Activated CD4-positive, alpha-beta T cell treated with anti-CD3 and anti-CD28 coated beads, Interleukin-10, Interleukin-2, amounts not matched to agents 100 ng/mL and 50 ng/mL, durations not matched to agents 16 hours and 8 hours (primary cell): ENCODE measurements around the gene SLC2A13.
A peak's percentile ranks its signal among the peaks of the same experiment; 100 is the strongest.

Experiments
- DNase-seq: peaks from one replicate; pipeline ENCODE4 v3.0.0-alpha.2; 2020

SLC2A13 gene

DNA sequence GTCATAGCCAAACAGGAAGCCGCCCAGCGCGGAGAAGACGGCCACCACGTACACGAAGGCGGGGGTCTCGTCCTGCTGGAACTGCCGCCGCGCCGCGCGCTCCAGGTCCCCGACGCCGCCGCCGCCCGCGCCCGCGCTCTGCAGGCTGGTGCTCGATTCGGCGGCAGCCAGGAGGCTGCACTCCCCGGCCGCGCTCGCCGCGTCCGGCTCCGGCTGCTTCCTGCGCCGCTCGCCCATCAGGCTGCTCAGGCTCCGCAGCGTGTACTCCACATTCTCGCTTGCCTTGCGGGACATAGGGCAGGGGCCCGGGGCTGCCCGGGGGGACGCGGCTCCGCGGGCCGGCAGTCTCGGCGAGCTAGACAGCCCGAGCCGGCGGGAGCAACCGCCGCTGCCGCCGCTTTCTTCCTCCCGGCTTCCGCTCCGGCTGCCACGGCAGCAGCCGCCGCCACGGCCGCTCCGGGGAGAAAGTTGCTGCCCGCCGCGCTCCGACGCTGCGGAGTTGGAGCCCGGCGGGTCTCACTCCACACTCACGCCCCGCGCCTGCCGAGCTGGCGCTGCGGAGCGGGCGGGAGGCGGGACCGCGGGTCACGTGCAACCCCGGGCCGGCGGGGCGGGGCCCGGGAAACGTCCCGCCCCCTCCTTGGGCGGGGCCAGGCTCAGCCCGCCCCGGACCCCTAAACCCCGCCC, at the start of gene SLC2A13:
Gene SLC2A13, minus strand, starts transcription at position 567 of the 687 bp plus-strand sequence. Its CDS starts 273 bp downstream, at position 294.
- DNase-seq: peak; percentile 79

- no peak for DNase-seq
Observed at GRCh38 chr12:40154381-40154780, 48.5 kb upstream of the SLC2A13 start.

- no peak for DNase-seq
Observed at GRCh38 chr12:40153432-40153831, 47.6 kb upstream of the SLC2A13 start.

DNA sequence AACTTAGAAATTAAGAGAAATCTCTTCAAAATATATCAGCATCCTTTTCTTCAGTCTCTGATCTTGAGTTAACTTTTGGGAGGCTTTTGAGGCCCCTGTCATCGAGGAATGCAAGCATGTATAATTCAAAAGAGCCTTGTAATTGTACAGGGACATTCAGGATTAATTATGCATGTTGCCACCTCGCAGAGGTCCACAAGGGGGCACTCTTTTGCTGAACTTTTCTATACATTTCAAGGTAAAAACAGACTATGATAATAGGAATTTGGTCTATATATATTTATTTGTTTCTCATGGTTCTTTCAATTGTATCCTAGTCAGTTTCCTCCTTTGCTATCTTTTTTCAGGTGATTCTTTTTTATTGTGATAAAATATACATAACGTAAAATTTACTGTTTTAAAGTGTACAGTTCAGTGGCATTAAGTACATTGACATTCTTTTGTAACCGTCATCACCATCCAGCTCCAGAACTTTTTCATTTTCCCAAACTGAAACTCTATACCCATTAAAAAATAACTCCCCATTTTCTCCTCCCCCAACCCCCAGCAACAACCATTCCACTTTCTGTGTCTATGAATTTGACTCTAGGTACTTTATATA, 47.0 kb upstream of the SLC2A13 start:
- peak; percentile 49 for DNase-seq

DNA sequence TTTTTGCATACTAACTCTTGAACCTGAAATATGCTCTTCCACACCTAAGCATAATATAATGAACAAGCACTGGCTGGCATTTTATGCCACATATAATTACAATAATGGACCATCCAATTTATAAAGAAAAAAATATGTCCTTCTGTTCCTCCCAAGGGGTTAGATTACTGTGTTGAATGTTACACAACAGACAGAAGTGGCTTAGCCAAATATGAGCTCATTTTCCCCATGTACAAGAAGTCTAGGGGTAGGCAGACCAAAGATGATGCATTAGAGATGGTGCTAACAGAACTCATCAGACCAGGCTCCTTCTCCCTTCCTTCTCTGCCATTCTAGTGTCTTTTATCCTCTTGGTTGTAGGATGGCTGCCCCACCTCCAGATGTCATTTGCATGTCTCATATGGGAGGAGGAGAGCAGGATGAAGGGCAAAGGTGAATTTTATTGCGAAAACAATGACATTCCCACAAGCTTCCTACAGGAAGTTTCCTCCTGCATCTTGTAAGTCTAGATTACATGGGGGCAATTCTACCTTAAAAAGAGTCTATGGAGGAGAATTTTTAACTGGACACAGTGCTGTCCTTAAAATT, 43.9 kb upstream of the SLC2A13 start:
- no peak for DNase-seq

- DNase-seq: no peak
Observed at GRCh38 chr12:40146800-40147797, 41.2 kb upstream of the SLC2A13 start.

DNA sequence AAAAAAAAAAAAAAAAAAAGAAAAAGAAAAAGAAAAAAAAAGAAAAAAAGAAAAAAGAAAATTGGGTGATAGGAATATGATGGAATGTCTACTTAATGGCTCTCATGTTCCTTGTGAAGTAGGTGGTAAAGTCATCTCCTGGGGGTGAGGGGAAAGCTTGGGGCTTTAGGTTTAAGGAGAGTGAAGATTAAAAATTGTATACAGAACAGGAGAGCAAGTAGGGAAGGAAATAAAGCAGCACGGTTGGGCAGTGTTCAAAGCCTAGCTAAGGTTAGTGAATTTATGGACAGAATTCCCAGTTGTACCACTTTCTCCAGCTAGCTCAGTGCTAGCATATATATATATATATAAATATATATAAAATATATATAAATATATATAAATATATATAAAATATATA, 40.0 kb upstream of the SLC2A13 start:
- no peak for DNase-seq

DNA sequence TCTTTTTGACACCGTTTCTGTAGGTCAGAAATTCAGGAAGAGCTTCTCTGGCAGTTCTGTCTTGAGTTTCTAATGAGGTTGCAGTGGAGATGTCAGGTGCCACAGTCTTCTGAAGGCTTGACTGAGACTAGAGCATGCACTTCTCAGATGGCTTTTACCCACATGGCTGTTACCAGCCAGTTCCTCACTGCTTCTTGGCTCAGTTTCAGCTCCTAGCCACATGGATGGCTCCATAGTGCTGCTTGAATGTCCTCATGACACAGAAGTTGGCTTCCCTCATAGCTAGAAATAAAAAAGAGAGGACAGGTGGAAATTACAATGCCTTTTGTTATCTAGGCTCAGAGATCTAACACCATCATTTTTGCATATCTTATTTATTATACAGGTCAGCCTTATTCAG, 38.1 kb upstream of the SLC2A13 start:
- no peak for DNase-seq

- no peak for DNase-seq
Observed at GRCh38 chr12:40142001-40142744, 36.3 kb upstream of the SLC2A13 start.

GRCh38 chr12:40138526-40138925, 32.6 kb upstream of the SLC2A13 start:
- DNase-seq: no peak

DNA sequence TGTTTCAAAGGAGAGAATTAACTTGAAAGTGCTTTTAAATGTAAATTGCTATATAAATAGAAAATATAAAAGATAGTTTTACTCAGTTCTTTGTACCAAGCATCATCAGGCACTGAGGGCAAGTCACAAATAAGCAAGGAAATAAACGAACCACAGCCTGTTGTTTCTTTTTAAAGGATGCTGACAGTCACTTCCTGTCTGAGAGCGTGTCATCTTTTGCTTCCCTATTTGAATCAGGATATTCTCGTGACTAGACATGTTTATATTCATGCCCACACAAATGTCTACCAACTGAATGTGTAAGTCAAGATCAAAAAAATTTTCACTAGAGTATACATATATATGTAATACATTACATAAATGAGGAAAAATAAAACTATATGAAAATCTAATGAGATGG, 31.4 kb upstream of the SLC2A13 start:
- DNase-seq: peak; percentile 73

DNA sequence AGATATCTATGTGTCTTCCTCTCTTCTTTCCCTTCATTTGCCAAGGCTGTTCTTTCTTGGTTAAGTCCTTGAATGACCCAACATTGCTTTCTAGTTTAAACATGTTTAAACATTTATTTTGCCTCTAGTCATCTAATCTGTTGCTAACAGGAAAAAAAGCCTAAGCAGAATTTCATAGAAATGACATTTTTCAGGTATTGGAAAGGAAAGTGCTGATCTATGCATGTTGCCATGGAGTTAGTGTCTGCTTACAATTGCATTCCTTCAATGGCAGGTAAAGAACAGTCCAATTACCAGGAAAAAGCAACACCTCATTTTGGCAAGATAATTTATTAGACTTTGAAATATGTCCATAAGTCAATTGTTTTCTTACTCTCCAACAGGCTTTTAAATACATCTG, 21.5 kb upstream of the SLC2A13 start:
- DNase-seq: no peak

DNA sequence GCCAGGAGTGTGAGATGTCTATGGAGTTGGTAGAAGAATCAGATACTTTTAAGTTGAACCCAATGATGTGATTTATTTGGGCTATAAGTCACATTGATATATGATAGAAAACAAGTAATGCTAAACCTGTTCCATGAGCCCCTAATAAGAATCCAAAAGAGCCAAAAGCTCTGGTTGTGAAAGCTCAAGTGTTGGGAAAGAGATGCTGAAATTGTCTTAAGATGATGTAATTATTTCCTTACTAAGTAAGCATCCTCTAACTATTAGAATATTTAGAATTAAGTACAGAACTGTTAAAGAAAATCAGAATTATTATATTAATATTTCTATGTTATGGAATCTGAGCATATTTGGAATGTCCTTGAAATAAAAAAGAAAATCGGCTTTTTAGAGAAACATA, 17.6 kb upstream of the SLC2A13 start:
- no peak for DNase-seq

- no peak for DNase-seq
Observed at GRCh38 chr12:40122842-40123241, 17.0 kb upstream of the SLC2A13 start.

DNA sequence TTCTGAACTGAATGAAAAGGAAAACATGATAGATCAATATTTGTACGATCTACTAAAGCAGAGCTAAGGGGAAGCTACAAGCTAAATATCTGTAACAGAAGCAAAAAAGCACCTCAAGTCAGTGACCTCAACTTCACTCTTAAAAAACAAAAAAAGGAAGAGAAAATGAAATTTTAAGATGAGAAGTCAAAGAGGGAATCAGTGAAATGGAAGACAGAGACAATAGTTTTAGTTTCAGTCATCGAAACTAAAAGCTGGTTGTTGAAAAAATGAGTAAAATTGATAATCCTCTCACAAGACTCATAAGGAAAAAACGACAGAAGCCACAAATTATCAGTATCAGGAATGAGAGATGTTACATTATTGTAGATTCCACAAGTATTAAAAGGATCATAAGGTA, 11.9 kb upstream of the SLC2A13 start:
- peak; percentile 72 for DNase-seq

DNA sequence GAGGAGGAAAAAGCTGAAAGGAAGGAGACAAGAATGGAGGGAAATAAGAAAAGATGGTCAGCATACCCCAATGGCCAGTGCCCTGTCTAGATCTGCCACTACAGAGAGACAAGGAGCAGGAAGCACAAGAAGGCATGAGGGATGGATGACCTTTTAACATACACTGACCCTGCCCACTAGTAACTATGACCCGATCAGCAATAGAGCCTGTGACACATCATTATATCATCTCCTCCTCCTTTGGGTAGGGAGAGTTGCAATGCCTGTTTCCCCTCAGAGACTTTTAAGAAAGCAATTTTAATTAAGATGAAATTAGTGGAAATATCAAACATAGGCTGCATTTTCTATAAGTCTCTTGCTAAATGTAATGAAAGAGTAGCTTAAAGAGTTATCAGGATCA, 4.7 kb upstream of the SLC2A13 start:
- no peak for DNase-seq

DNA sequence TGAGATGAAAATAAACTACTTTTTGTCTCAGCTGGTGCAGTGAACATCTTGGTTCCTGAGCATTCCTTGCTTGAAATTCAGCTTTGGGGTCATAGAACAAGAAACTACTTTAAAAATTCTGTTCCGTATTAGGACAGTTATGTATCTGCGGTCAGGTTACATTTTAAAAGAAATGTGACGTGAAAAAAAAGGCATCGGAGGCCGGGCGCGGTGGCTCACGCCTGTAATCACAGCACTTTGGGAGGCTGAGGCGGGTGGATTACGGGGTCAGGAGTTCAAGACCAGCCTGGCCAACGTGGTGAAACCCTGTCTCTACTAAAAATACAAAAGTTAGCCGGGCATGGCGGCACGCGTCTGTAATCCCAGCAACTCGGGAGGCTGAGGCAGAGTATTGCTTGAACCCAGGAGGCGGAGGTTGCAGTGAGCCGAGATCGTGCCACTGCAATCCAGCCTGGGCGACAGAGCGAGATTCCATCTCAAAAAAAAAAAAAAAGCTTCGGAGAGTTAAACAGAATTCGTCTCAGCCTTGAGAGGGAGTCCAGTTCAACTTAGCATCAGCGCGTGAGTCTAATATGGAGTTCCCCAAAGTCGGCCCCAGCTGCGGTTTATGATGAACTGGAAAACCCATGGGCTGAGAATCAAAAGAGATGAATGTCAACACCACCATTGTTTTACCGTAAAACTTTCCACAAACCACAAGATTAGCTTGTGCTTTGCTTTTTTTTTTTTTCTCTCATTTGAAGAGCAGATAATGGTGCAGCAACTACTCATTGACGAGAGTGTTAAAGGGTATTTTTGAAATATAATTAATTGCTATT, 2.1 kb upstream of the SLC2A13 start:
- peak; percentile 32 for DNase-seq

- peak; percentile 82 for DNase-seq
Observed at GRCh38 chr12:40107098-40107802, 1.4 kb upstream of the SLC2A13 start.

DNA sequence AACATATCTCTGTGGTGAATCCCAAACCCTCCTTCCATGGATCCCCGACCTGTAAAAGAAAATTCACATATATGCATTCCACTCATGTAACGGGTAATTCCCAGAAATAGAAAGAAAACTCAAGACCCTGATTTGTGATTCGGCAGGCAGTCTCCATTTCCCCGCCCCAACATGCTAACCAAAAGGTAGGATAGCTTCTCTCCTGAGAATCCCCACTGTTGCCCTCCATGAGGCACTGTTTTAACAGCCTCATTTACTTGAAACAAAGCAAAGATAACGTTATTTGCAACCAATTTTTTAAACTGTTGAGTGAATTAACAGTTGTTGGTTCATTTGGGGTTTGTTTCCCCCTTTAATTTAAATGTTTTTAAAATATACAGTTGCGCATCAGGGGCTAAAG, 774 bp upstream of the SLC2A13 start:
- no peak for DNase-seq

DNA sequence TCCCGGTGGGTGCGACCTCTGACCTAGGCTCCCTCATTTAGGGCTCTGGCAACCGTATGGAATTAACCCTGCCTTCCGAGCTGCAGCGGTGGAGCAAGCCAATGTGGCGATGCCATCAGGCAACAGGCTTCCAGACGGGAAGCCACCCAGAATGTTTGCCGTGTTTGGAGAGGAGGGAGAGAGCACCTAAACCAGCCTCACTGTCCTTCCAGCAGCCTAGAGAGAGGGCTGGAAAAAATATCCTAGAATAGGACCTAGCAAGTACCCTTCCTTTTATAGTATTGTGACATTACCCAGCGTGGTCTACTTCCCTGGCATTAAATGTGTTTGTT, 287 bp upstream of the SLC2A13 start:
- no peak for DNase-seq

GRCh38 chr12:40105265-40105514, 691 bp downstream of the SLC2A13 start:
- DNase-seq: no peak
